NT2/D1 (cell line): Measurements from ENCODE around the gene KLHL22.

ENCODE experiments used
- SUZ12 ChIP-seq: IDR thresholded peaks from 2 replicates; pipeline ENCODE4 v1.6.1; 2011; ENCODE audit not compliant: insufficient read length, insufficient read depth; ENCODE audit errors: extremely low read depth
- YY1 ChIP-seq: IDR thresholded peaks from 2 replicates; pipeline ENCODE4 v1.6.1; 2011; ENCODE audit not compliant: insufficient read length, insufficient read depth

DNA sequence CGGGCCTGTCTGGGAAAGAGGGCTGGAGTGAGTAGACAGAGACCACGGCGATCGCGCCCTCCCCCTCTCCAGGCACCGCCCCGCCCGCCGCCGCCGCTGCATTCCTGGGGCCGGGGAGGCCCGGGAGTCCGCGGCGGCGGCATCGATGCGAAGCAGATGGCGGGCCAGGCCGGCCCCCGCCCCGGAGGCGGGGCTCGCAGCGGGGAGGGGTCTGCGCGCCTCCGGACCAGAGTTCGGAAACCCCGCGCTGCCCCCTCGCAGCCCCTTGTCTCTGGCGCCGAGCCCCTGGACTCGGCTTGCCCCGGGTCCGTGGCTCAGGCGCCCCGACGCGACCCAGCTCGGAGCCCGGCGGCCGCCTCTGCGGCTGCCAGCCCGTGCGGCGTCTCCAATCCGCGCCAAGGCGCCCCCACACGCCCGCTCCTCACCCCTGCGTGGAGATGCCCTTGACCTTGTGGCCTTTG is 59.3 kb downstream of the KLHL22 start:
- no peak for TF ChIP-seq YY1
- TF ChIP-seq SUZ12, result no peak
